Heart right ventricle (tissue), 16 donors: ENCODE results near the gene CEP112. TPM values are rescaled to one million over a fixed set of nuclear protein-coding genes. Genes with fewer than 3 reads are reported as not detected.
"Not testable (repeated sequence)": the region's sequence is repeated elsewhere in the genome, so short reads cannot be mapped to it uniquely, and the experiment has no call there.

ENCODE experiments used
- ATAC-seq, 8 donors: fragments of 200-7000 bp; cut with Tn5 transposase; one replicate each; pipeline ENCODE4 v1.9.1; 2020; ENCODE audit warnings: mild to moderate bottlenecking in 8 of 8, moderate library complexity in 8 of 8, moderate number of reproducible peaks in 1 of 8
- DNase-seq, 2 donors: peaks; one replicate each; pipeline ENCODE4 v3.0.0-alpha.2; 2020
- H3K27ac ChIP-seq, 10 donors: fragments of 200-600 bp; sonication (generic) in 2 of 10; one replicate each; pipeline versions ENCODE4 v1.5.0 to v1.8.0; 2020 to 2022; ENCODE audit warnings: mild to moderate bottlenecking in 3 of 10
- H3K27me3 ChIP-seq, 7 donors: fragments of 200-600 bp; one replicate each; pipeline ENCODE4 v1.8.0; 2021 to 2022; ENCODE audit warnings: mild to moderate bottlenecking in 2 of 7
- H3K36me3 ChIP-seq, 9 donors: fragments of 200-600 bp; sonication (generic) in 1 of 9; one replicate each; pipeline versions ENCODE4 v1.5.0 to v1.8.0; 2020 to 2022; ENCODE audit warnings: mild to moderate bottlenecking in 2 of 9
- H3K4me1 ChIP-seq, 9 donors: fragments of 200-600 bp; sonication (generic) in 1 of 9; one replicate each; pipeline versions ENCODE4 v1.5.0 to v1.8.0; 2020 to 2022; ENCODE audit warnings: mild to moderate bottlenecking in 4 of 9
- H3K4me3 ChIP-seq, 10 donors: fragments of 200-600 bp; sonication (generic) in 2 of 10; one replicate each; pipeline versions ENCODE4 v1.5.0 to v1.8.0; 2020 to 2022; ENCODE audit warnings: mild to moderate bottlenecking in 7 of 10, moderate library complexity in 2 of 10
- H3K9me3 ChIP-seq, 11 donors: fragments of 200-600 bp in 10 of 11; sonication (generic) in 2 of 11; one replicate each; pipeline versions ENCODE4 v1.5.0 to v1.8.0; 2013 to 2022; ENCODE audit warnings: mild to moderate bottlenecking in 2 of 11, control low read depth in 1 of 11, moderate library complexity in 1 of 11
- CTCF ChIP-seq, 9 donors: fragments of 200-600 bp; sonication (generic) in 2 of 9; IDR thresholded peaks; one replicate each; pipeline versions ENCODE4 v1.5.0 to v1.8.0; 2021 to 2022; ENCODE audit warnings: antibody characterized with exemption in 9 of 9, mild to moderate bottlenecking in 5 of 9, moderate library complexity in 1 of 9
- WGBS, 2 donors: extraction: QIAGEN DNeasy Blood & Tissue Kit; methylation state at CpG; one replicate each; pipeline ENCODE4 v1.1.7; 2013; ENCODE audit warnings: inconsistent platforms in 1 of 2; 5-methylcytosine and 5-hydroxymethylcytosine counted together
- intact Hi-C, 10 donors: fragments of 100-400 bp; cut with DNase I; formaldehyde crosslinking; loops; one replicate each; pipeline versions ENCODE4 v1.11.1 to v1.14.2; 2022
- polyA plus RNA-seq, 2 donors: library from polyadenylated mRNA; stranded (reverse); fragments of 200-250 nt; gene quantifications; one replicate each; pipeline ENCODE4 v1.2.3, GENCODE V29; 2013
- total RNA-seq, 10 donors: library from RNA; stranded (reverse); fragmentation: NEBNext Ultra II Directional in 3 of 10; extraction: Animal tissue kit (Norgen Biotek cat#: 25700) in 3 of 10; gene quantifications; one replicate each; pipeline versions ENCODE4 v1.2.1 to v1.2.4, GENCODE V29; 2021 to 2023
- donor health status: Arrhythmogenic right ventricular cardiomyopathy.
- donor health status: ischemic (EF 13 %, LVEDD 7.1; RV severe dilation, severe dysfunction).
- donor health status: healthy with polysubstance abuse.
- donor health status: DM: no; HTN: yes; CAD: no.
- donor health status: DM: no; HTN: no; CAD: no.
- donor health status: ischemic (EF 25% LVEDD 6.9; RV normal size, moderate dysfunction).
- donor health status: ischemic (EF 25% LVEDD 5.7; RV mildly dilated, moderate dysfunction).
- donor health status: healthy.
- donor health status: DM: yes; HTN: yes; CAD: no.
- donor health status: Ischemic cardiomyopathy.
- donor health status: ischemic (EF 35%, LVEDD 5.7; RV mildly dilated, moderate dysfunction).
- donor health status: nonischemic (EF 11% LVEDD 7.7; RV severe dilation, severe dysfunction).
- donor health status: DM: yes; HTN: yes; CAD: no.
- donor health status: PGD.
- donor health status: ischemic (EF 29% LVEDD 5.4; RV normal size, mild dysfunction).
- donor health status: nonischemic (EF 23%, LVEDD 6.1; RV moderate dilation, normal function).

The CEP112 gene
- total and polyA plus RNA-seq, 12 donors, result 6.7 to 30.0 (median 16.3) TPM

DNA sequence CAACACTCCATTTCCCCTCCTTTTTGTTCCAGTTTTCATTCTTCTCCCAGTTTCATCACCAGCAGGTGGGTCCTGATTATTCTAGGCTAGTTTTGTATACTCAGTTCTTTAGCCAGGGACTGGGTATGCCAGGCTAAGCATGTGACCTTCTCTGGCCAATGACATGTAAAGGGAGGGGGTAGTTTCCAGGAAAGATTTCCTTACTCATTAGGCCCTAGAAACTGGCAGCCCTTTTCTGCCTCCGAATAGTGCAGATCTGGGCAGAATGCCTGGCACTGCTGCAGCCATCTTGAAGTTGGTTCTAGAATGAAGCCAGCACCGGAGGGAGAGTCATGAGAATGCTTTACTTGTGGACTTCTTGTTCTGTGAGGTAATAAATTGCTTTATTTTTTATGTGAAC is 503.6 kb downstream of the CEP112 start:
- TF ChIP-seq CTCF (IDR thresholded peaks at IDR 0.05), result no peak
- 83 to 90% methylated on average over 2 of the region's 2 CpGs for WGBS, 2 donors
- no peak for DNase-seq
- intact Hi-C loops, result no loop called here
- no peaks in the 10 kb centered on the region for H3K9me3 ChIP-seq
- H3K36me3 ChIP-seq, result peaks cover 0 to 18% (median 0%) of the 10 kb centered on the region in 9 donors
- H3K27ac ChIP-seq, result no peak overlapping the region
- ATAC-seq, result no peak
- no peaks in the 10 kb centered on the region for H3K27me3 ChIP-seq
- no peak overlapping the region for H3K4me3 ChIP-seq
- H3K4me1 ChIP-seq, result no peaks in the 10 kb centered on the region

DNA sequence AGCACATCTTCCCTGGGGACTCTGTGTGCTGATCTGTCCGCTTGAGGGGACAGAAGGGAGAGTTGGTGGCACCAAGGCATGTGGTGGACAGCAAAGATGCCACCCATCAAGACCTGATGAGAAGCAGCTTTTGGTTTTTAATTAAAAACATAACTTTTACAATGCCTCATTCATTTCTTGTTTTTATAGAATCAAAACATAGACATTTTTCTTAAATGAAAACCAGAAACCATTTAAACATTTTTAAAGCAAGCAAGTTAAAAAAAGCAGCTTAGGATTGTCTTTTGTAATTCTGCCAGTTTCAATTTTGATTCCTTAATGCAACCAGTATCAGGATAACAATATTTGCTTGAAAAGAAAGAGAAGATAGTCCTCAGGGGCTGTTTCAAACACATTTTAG is 506.8 kb downstream of the CEP112 start:
- DNase-seq (no peak), ATAC-seq (no peak)
- Histone ChIP-seq H3K27ac (no peak overlapping the region), H3K4me1 (no peaks in the 10 kb centered on the region), H3K9me3 (no peaks in the 10 kb centered on the region), H3K4me3 (no peak overlapping the region), H3K27me3 (no peaks in the 10 kb centered on the region), H3K36me3 (peaks cover 0 to 18% (median 0%) of the 10 kb centered on the region in 9 donors)
- TF ChIP-seq CTCF (IDR thresholded peaks at IDR 0.05), result no peak
- intact Hi-C loops, result no loop called here
- 92 to 95% methylated on average over 1 of the region's 1 CpG for WGBS, 2 donors

- ATAC-seq (no peak), DNase-seq (no peak)
- intact Hi-C loops, result no loop called here
- WGBS, 2 donors, result 89 to 92% methylated on average over 4 of the region's 4 CpGs
- Histone ChIP-seq H3K36me3 (peaks cover 0 to 18% (median 0%) of the 10 kb centered on the region in 9 donors), H3K4me1 (no peaks in the 10 kb centered on the region), H3K27ac (no peak overlapping the region), H3K9me3 (no peaks in the 10 kb centered on the region), H3K4me3 (no peak overlapping the region), H3K27me3 (no peaks in the 10 kb centered on the region)
- TF ChIP-seq CTCF (IDR thresholded peaks at IDR 0.05), result no peak
Measured at GRCh38 chr17:65684631-65685030, 507.3 kb downstream of the CEP112 start.

- no peak overlapping the region for H3K4me3 ChIP-seq
- intact Hi-C loops, result no loop called here
- peaks cover 0 to 11% (median 0%) of the 10 kb centered on the region in 9 donors for H3K36me3 ChIP-seq
- 81 to 89% methylated on average over 7 of the region's 7 CpGs for WGBS, 2 donors
- H3K4me1 ChIP-seq, result peaks cover 0 to 5% (median 0%) of the 10 kb centered on the region in 9 donors
- DNase-seq (no peak), ATAC-seq (no peak)
- H3K27ac ChIP-seq, result no peak overlapping the region
- no peak for TF ChIP-seq CTCF (IDR thresholded peaks at IDR 0.05)
- no peaks in the 10 kb centered on the region for H3K27me3 ChIP-seq
- no peaks in the 10 kb centered on the region for H3K9me3 ChIP-seq
Measured at GRCh38 chr17:65683428-65683827, 508.5 kb downstream of the CEP112 start.

DNA sequence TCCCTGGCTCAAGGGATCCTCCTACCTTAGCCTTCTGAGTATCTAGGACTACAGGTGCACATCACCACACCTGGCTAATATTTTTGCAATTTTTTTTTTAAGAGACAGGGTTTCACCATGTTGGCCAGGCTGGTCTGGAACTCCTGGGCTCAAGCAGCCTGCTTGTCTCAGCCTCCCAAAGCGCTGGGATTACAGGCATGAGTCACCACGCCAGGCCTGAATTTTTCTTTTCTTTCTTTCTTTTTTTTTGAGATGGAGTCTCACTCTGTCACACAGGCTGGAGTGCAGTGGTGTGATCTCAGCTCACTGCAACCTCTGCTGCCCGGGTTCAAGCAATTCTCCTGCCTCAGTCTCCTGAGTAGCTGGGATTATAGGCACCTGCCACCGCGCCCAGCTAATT is 510.2 kb downstream of the CEP112 start:
- intact Hi-C loops, ATAC-seq, H3K36me3 ChIP-seq, H3K9me3 ChIP-seq, H3K4me1 ChIP-seq, H3K27ac ChIP-seq, DNase-seq, H3K4me3 ChIP-seq, H3K27me3 ChIP-seq: not testable (repeated sequence)
- 79 to 86% methylated on average over 5 of the region's 5 CpGs for WGBS, 2 donors
